ENCODE data around the gene EFNA5. TPM values are rescaled to one million over a fixed set of nuclear protein-coding genes. Genes with fewer than 3 reads are reported as not detected.

EFNA5 gene
- total RNA-seq, 4 donors from 2014 or later = 1.2 to 22.7 (median 9.4) TPM

DNA sequence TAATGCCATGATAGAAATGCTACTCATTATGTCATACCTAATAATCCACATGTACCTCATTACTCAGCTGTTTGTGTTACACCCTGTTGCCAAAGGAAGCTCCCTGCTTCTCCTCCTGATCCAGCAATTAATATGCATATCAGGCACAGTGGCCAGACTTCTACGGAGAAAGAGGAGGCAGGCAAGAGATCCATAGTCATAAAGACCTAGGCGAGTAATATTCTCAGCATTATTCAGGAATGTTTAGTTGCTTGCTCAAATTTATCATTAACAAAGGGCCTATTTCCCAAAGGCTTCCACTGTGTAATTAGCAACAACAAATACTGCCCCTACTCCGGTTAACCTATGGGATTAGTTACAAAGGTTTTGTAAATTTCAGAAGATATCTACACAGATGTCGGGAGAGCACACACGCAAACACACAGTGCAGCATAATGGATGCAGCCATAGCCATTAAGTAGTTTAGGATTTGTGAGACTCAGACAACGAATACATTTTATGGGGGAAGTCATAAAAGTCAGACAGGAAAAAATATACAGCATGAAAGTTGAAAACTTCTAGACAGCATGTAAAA, 192.6 kb downstream of the EFNA5 start:
- TF ChIP-seq, protein P1, sequence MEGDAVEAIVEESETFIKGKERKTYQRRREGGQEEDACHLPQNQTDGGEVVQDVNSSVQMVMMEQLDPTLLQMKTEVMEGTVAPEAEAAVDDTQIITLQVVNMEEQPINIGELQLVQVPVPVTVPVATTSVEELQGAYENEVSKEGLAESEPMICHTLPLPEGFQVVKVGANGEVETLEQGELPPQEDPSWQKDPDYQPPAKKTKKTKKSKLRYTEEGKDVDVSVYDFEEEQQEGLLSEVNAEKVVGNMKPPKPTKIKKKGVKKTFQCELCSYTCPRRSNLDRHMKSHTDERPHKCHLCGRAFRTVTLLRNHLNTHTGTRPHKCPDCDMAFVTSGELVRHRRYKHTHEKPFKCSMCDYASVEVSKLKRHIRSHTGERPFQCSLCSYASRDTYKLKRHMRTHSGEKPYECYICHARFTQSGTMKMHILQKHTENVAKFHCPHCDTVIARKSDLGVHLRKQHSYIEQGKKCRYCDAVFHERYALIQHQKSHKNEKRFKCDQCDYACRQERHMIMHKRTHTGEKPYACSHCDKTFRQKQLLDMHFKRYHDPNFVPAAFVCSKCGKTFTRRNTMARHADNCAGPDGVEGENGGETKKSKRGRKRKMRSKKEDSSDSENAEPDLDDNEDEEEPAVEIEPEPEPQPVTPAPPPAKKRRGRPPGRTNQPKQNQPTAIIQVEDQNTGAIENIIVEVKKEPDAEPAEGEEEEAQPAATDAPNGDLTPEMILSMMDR (IDR thresholded peaks at IDR 0.05) = no peak
- no peak for TF ChIP-seq POLR2A (IDR thresholded peaks at IDR 0.05)

DNA sequence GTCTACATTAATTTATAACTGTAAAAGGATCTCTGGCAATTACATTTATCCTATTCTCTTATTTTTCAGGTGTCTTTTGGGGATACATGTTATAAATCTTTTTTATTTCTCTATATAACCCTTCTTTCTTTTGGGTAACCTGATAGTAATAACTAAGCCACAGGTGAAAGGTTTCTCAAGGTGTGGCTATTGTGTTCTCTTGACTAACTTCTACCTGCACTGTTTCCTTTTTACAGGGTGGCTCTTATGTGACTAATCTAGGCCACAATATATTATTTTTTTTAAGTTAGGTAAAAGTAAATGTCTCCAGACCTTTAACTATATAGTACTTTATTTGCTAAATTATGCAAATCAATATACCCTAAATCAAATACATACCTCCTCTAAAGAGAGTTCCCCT, 193.2 kb downstream of the EFNA5 start:
- TF ChIP-seq, protein P1 (IDR thresholded peaks at IDR 0.05) = no peak
- no peak for TF ChIP-seq POLR2A (IDR thresholded peaks at IDR 0.05)
- intact Hi-C loops (cut with DNase I; ENCODE audit: low total_unique reads) = no loop called here
- no peaks in the 10 kb centered on the region for H3K4me1 ChIP-seq
- no peak overlapping the region for H3K27ac ChIP-seq
- no peaks in the 10 kb centered on the region for H3K27me3 ChIP-seq
- H3K4me3 ChIP-seq = no peak overlapping the region
- H3K9me3 ChIP-seq = no peaks in the 10 kb centered on the region
- no peak for DNase-seq
- H3K36me3 ChIP-seq = no peaks in the 10 kb centered on the region

More for the DNA sequence above, 192.6 kb downstream of the EFNA5 start:
- H3K27ac ChIP-seq = no peak overlapping the region
- H3K36me3 ChIP-seq = no peaks in the 10 kb centered on the region
- no peaks in the 10 kb centered on the region for H3K4me1 ChIP-seq
- DNase-seq = no peak
- H3K27me3 ChIP-seq = no peaks in the 10 kb centered on the region
- intact Hi-C loops (cut with DNase I; ENCODE audit: low total_unique reads) = no loop called here
- no peaks in the 10 kb centered on the region for H3K9me3 ChIP-seq
- H3K4me3 ChIP-seq = no peak overlapping the region

DNA sequence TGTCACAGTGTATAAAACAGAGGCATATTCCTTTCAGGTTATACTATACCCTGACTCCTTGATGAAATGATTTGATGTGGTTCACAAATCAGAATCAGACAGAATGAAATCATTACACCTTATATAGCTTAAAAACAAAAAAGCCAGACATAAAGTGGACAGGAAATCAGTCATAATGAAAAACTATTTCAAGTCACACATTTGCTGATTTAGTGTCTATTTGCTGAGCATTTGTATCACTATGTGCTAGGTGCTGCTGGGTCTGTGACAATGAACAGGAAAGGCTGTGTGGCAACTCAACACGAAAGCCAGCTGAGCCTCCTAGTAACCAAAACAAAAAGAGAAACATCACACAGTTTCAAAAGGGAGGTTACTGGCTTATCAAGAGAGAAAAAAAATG, 194.0 kb downstream of the EFNA5 start:
- Histone ChIP-seq H3K4me3 (no peak overlapping the region), H3K36me3 (no peaks in the 10 kb centered on the region), H3K9me3 (no peaks in the 10 kb centered on the region), H3K27me3 (no peaks in the 10 kb centered on the region), H3K27ac (no peak overlapping the region), H3K4me1 (no peaks in the 10 kb centered on the region)
- intact Hi-C loops (cut with DNase I; ENCODE audit: low total_unique reads) = no loop called here
- TF ChIP-seq, protein P1 (IDR thresholded peaks at IDR 0.05) = no peak
- TF ChIP-seq POLR2A (IDR thresholded peaks at IDR 0.05) = no peak
- DNase-seq = no peak

DNA sequence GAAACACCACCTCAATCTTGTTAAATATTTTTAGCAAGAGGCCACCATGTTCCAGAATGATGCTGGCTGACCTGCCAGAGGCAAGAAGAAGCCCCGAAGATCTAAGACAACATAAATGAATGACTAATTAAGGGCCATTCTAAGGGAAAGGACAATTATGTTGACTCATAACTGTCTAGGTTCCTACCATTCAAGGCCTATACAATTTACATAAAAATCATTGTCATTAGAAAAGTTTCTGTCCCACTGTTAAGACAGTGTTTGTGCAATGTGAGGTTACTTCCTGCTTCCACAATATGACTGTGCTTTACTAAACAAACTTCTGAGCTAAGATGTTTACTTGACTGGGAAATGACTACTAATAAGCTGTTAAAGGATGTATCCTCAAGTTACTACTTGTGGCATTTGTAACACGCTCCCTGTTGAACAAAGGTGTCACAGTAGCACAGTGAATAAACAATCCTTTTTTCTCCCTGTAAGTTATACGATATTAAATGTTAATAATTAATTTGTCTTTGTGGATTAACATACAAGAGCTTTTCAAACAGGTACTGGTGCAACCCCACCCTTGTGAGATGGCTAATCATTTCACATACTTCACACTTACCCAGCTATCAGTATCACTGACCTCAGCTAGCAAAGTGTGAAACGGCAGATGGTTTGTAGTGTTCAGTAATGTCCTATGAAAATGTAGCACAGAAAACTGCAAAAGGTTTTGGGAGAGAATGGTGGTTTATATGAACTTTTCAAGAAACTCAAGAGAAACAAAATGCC, 195.8 kb downstream of the EFNA5 start:
- Histone ChIP-seq H3K27me3 (no peaks in the 10 kb centered on the region), H3K36me3 (no peaks in the 10 kb centered on the region), H3K4me1 (no peaks in the 10 kb centered on the region), H3K4me3 (no peak overlapping the region), H3K9me3 (no peaks in the 10 kb centered on the region), H3K27ac (no peak overlapping the region)
- intact Hi-C loops (cut with DNase I; ENCODE audit: low total_unique reads) = no loop called here
- no peak for DNase-seq
- TF ChIP-seq, protein P1 (IDR thresholded peaks at IDR 0.05) = no peak

DNA sequence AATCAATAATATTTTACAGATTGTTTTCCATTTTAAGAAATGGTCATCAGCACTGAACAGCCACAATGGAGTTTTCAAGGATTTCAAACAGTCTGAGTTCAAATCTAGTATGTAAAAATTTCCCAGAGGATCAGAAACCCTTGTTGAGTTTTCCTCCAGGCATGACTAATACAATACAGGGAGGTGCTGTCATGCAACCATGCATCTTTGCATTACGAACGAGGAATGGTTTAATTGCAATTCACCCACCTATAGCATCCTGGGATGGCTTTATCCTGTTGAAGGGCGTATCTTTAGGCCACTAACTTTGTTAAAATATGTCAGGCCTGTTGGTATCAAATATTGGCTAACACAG, 196.4 kb downstream of the EFNA5 start:
- no peak for DNase-seq
- H3K4me1 ChIP-seq = no peaks in the 10 kb centered on the region
- H3K27me3 ChIP-seq = no peaks in the 10 kb centered on the region
- no peak overlapping the region for H3K27ac ChIP-seq
- no peak for TF ChIP-seq POLR2A (IDR thresholded peaks at IDR 0.05)
- TF ChIP-seq, protein P1 (IDR thresholded peaks at IDR 0.05) = no peak
- H3K36me3 ChIP-seq = no peaks in the 10 kb centered on the region
- no peak overlapping the region for H3K4me3 ChIP-seq
- intact Hi-C loops (cut with DNase I; ENCODE audit: low total_unique reads) = no loop called here
- no peaks in the 10 kb centered on the region for H3K9me3 ChIP-seq

Data from uterus (tissue), 4 donors.